Fibroblast of skin of right quadriceps (primary cell): ENCODE results near the gene GEN1.

Source experiments
- DNase-seq: peaks from one replicate; pipeline ENCODE4 v3.0.0-alpha.2; 2013

Gene GEN1

GRCh38 chr2:17752892-17753802 lies 791 bp upstream of the GEN1 start:
- DNase-seq = peak; percentile 22

DNA sequence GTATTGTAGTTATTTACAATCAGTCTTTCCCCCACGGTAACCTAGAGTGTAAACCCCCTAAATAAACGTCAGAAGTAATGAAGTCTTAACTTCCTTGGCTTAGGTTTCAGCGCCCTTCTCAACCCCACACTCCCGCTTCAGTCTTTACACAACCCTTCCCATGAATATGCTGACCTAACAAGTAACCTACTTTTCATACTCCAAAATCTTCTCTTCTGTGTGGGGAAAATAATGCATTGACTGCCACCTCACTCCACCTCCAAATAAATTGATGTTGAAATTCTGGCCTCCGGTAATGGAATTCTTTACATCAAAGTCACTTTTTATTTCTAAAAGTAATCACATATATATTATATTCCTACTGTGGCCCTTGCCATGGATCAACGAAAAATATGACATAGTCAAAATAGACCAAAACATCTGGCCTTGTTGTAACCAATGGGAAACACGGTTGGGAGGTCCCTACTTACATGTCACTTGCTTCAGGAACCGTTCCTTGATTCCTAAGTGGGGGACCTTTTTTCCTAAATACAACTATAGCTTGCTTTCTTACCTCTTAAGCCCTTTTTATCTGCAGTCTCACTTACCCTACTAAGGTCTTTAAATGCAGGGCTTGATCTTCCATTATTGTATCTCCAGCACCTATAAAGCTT lies 961 bp downstream of the GEN1 start:
- DNase-seq = no peak

- peak; percentile 30 for DNase-seq
Observed at GRCh38 chr2:17756668-17757067, 2.7 kb downstream of the GEN1 start.

- peak; percentile 54 for DNase-seq
Observed at GRCh38 chr2:17757321-17757720, 3.4 kb downstream of the GEN1 start.

- DNase-seq = no peak
Observed at GRCh38 chr2:17758118-17758517, 4.2 kb downstream of the GEN1 start.

DNA sequence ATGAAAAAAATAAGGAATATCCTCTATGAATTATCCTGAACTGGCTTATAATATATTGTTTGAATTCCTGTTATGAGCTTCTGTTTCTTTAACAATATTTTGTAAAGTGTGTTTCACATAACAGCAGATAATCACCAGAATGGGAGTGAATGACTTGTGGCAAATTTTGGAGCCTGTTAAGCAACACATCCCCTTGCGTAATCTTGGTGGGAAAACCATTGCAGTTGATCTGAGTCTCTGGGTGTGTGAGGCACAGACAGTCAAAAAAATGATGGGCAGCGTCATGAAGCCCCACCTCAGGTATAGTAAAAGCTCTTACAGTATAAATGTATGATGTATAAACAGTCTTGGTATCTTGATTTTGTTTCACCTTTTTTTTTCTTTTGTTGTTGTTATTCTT lies 5.9 kb downstream of the GEN1 start:
- DNase-seq = peak; percentile 27

DNA sequence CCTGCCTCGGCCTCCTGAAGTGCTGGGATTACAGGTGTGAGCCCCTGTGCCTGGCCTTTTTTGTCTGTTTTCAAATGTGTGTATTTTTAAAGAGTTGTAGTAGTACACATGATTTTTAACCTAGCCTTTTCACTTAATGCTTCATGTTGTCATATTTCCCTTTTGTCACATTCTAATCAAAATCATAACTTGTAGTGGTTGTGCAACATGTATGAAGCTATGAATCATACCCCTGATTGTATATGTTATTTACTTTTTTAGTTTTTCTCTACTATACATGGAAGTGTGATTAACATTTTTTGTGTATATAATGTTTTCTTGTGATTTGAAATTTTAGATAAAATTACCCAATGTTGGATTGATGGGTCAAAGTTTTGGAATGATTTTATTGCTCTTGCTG lies 8.5 kb downstream of the GEN1 start:
- no peak for DNase-seq

DNA sequence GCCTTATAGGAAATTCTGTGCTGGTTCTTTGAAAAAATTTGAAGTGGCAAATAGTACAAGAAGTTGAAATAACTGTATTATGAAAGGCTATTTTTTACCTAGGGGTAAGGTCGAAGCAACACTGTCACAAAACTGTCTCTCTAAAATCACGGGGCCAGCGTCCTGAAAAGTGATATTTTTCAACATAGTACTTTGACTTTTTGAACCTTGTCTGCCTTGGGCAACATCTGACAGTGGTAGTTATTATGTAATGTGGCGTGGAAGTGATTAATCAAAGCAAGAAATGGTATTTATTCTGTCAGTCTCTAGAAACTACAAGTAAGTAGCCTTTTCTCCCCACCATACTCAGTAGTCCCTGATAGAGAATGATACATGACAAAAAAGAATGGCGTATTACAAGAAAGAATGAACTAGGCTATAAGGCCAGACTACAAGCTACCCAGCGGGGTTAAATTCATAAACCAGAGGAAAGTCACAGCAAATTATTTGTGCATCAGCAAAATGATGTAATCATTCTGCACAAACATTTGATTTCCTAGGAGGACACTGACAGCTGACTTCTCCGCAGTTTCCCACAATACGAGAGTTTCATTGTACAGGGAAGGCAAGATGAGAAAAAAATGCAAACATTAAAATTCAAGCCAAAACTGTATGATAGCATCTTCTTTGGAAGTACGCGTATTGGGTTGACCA lies 9.8 kb downstream of the GEN1 start:
- no peak for DNase-seq

DNA sequence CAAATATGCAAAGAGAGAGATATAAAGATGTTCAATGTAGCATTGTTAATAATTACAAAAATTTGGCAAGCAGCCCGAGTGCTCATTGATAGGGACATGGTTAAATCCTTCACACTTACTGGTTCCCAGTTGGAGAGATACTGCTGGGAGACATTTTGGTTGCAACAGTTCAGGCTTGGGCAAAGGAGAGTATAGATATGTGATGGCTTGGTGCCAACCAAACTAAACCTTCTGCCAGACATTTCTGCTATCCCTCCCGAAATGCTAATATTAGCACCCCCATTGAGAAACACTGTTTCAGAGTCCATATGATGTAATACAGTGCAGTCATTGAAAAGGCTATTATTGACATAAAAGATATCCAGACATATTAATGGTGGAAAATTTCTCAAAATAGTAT lies 11.5 kb downstream of the GEN1 start:
- DNase-seq = no peak

DNA sequence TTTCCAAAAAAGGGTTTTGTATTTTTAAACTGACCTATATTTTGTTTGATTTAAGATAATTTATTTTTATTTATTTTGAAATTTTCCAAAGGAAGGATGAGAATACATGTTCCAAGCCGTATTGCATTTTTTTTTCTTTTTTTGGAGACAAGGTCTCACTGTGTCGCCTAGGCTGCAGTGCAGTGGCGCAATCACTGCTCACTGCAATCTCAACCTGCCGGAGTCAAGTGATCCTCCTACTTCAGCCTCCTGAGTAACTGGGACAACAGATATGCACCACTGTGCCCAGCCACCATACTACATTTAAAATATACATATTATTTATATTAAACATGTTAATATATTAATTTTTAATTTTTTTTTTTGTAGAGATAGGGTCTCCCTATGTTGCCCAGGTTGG lies 15.0 kb downstream of the GEN1 start:
- DNase-seq = no peak

- no peak for DNase-seq
Observed at GRCh38 chr2:17771956-17772355, 18.0 kb downstream of the GEN1 start.

GRCh38 chr2:17772532-17772931 lies 18.6 kb downstream of the GEN1 start:
- DNase-seq = no peak

DNA sequence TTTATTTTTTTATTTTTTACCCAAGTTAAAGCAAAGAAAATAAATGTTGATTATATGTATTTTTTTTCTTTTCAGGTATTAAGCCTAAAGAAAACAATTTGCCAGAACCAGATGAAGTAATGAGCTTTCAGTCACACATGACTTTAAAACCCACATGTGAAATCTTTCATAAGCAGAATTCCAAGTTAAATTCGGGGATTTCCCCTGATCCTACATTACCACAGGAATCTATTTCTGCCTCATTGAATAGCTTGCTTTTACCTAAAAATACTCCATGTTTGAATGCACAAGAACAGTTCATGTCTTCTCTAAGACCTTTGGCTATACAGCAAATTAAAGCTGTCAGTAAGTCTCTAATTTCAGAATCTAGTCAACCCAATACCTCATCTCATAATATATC lies 26.6 kb downstream of the GEN1 start:
- DNase-seq = no peak

DNA sequence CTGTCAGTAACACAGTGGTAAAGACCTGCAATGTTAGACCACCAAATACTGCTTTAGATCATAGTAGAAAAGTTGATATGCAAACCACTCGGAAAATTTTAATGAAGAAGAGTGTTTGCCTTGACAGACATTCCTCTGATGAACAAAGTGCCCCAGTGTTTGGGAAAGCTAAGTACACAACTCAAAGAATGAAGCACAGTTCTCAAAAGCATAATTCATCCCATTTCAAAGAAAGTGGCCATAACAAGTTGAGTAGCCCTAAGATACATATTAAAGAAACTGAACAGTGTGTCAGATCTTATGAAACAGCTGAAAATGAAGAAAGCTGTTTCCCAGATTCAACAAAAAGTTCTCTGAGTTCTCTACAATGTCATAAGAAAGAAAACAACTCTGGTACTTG lies 27.5 kb downstream of the GEN1 start:
- no peak for DNase-seq

DNA sequence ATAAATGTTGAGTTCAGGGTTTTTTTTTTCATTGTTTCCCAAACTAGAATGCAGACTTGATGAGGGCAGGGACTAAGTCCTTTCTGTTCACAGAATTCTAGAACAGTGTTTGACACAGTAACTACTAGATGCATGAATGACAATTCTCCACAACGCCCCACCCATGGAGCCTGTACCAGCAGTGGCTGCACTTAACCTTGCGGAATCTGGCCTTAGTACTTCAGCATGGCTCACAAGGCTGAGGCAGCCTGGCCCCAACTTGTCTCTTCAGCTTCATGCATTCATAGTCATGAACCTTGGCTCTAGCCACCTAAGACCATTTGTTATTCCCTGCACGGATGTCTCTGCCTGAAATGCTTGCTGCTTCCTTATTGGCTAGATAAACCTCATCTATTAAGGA lies 32.8 kb downstream of the GEN1 start:
- no peak for DNase-seq

- no peak for DNase-seq
Observed at GRCh38 chr2:17788773-17789172, 34.8 kb downstream of the GEN1 start.

GRCh38 chr2:17790536-17790935 lies 36.6 kb downstream of the GEN1 start:
- DNase-seq = peak; percentile 11

- peak; percentile 88 for DNase-seq
Observed at GRCh38 chr2:17791121-17791816, 37.3 kb downstream of the GEN1 start.

DNA sequence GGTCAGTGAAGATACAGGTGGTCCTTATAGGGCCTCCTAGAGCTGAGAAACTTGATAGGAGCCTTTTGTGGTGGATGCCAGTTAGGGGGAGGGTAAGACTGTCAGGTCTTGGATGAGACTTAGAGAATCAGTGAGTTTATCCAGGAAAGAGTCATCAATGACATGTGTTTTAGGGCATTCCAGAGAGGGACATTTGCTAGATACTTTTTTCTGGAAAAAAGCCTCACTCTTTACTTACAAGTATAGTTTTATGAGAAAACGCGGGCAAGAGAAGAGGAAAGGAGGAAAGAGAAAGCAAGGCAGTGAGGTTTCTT lies 37.8 kb downstream of the GEN1 start:
- DNase-seq = no peak

DNA sequence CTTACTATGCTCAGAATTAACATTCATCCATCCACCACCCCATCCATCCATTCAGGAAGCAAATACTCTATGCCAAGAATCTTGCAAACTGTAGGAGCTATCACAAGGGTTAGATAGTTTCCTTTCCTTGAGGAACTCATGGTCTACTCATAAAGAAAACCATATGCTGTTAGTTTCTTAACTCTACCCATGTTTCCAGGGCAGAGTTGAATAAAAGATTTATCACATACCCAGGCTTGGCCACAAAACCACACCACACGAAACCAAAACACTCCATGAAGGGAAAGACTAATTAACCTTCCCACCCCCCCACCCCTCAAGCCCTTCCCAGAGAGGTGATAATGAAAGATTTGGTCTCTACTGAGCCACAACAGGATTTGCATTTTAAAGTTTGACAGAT lies 38.6 kb downstream of the GEN1 start:
- peak; percentile 39 for DNase-seq

DNA sequence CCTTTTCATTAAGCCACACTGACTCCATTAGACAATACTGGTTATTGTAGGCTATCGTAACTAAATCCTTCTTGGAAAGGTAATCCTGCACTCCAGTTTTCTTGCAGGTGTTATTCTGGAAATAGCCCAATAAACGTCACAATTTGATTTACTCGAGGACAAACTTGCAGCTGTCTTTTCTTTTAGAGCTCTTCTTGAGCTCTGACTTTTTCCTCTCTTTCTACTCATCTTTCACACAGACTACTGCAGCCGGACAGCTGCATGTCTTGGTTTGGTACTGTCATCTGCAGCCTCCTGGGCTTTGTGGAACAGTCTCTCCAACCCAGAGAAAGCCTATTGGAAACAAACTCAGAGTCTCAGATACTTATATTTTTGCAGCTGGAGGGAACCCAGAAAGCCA lies 39.4 kb downstream of the GEN1 start:
- no peak for DNase-seq

GRCh38 chr2:17793803-17794354 lies 39.9 kb downstream of the GEN1 start:
- peak; percentile 55 for DNase-seq

GRCh38 chr2:17795309-17795708 lies 41.4 kb downstream of the GEN1 start:
- no peak for DNase-seq
